ENCODE measurements around the gene TMPO.
"Not testable (repeated sequence)": the region's sequence is repeated elsewhere in the genome, so short reads cannot be mapped to it uniquely, and the experiment has no call there.

TMPO gene

DNA sequence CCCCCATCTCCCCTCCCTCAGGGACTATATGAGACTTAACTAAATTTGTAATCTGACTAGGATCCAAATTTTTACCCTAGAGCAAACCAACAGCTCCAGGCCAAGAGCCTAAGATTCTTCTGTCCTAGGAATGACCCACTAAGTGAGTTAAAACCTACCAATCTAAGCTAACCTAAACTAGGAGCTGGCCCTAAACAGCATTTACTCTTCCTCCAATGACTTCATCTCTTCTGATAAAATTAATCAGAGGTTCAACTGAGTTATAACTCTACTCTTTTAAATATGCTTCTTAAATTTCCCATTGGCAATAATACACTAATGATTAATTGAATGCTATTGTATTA is 39.9 kb upstream of the TMPO start:
- no peak for DNase-seq (ENCODE audit: insufficient read length, low spot score)
- no peak for FAIRE-seq
- TF ChIP-seq, protein P1, sequence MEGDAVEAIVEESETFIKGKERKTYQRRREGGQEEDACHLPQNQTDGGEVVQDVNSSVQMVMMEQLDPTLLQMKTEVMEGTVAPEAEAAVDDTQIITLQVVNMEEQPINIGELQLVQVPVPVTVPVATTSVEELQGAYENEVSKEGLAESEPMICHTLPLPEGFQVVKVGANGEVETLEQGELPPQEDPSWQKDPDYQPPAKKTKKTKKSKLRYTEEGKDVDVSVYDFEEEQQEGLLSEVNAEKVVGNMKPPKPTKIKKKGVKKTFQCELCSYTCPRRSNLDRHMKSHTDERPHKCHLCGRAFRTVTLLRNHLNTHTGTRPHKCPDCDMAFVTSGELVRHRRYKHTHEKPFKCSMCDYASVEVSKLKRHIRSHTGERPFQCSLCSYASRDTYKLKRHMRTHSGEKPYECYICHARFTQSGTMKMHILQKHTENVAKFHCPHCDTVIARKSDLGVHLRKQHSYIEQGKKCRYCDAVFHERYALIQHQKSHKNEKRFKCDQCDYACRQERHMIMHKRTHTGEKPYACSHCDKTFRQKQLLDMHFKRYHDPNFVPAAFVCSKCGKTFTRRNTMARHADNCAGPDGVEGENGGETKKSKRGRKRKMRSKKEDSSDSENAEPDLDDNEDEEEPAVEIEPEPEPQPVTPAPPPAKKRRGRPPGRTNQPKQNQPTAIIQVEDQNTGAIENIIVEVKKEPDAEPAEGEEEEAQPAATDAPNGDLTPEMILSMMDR (IDR thresholded peaks at IDR 0.05; ENCODE audit: insufficient read depth, missing control alignments): no peak

DNA sequence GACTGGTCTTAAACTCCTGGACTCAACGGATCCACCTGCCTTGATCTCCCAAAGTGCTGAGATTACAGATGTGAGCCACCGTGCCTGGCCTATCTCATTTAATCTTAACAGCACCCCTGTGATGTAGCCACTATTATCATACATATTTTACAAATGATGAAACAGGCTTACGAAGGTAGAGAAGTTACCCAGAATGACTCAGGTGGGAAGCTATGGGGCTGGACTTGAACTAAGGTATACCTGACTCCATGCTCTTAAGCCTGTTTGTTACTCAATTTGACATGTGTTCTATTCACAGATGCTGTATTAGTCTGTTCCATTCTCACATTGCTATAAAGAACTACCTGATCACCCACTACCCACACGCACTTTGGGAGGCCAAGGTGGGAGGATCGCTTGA is 36.8 kb upstream of the TMPO start:
- DNase-seq (ENCODE audit: insufficient read length, low spot score): no peak
- no peak for FAIRE-seq
- TF ChIP-seq, protein P1 (IDR thresholded peaks at IDR 0.05; ENCODE audit: insufficient read depth, missing control alignments): no peak

DNA sequence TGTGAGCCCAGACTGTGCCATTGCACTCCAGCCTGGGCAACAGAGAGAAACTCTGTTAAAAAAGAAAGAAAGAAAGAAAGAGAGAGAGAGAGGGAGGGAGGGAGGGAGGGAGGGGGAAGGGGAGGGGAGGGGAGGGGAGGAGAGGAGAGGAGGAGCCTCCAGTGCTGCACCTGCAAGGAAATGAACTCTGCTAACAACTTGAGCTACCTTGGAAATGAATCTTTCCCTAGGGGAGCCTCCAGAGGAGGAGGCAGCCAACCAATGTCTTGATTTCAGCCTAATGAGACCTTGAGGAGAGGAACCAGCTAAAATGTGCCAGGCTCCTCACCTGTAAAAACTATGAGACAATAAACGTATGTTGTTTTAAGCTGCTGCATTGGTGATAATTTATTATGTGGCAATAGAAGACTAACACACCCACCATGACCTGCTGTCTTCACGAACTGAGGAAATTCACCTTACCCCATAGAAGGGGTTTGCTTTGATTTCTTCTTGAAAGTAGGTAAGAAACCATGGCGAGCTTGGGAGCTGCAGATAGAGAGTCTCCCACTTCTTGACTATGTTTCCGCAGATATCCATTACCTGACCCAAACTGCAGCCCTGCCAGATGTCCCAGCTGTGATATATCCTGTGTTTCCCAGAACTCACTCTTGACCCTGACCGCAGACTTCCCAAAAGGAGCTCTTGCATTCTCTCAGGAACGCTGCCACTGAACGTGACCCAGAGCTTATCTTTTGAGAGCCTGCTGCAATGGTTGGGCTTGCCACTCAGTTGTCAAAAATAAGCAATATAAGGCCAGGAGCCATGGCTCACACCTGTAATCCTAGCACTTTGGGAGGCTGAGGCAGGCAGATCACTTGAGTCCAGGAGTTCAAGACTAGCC is 31.5 kb upstream of the TMPO start:
- FAIRE-seq: no peak
- DNase-seq (ENCODE audit: insufficient read length, low spot score): no peak
- TF ChIP-seq, protein P1 (IDR thresholded peaks at IDR 0.05; ENCODE audit: insufficient read depth, missing control alignments): no peak

DNA sequence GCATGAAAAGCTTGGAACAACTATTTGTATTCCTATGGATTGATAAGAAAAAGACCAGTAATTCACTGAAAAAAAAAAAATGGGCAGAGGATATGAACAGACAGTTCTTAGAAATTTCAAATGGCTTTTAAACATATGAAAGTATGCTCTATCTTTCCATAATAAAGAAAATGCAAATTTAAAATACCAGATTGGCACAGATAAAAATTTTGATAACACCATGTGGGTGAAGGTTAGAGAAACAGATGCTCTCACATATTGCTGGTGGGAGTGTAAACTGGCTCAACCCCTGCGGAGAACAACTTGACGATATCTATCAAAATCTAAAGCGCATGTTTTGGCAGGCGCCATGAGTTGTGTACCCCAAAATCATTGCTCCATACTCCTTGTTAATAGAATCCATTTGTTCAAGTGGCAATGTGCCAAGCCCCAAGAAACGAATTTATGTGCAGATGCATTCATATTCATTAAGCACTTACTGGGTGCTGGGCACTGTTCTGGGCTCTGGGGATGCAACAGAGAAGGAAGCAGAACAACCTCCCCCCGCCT is 29.5 kb upstream of the TMPO start:
- FAIRE-seq (no peak), DNase-seq (ENCODE audit: insufficient read length, low spot score) (no peak)
- TF ChIP-seq, protein P1 (IDR thresholded peaks at IDR 0.05; ENCODE audit: insufficient read depth, missing control alignments): no peak

DNA sequence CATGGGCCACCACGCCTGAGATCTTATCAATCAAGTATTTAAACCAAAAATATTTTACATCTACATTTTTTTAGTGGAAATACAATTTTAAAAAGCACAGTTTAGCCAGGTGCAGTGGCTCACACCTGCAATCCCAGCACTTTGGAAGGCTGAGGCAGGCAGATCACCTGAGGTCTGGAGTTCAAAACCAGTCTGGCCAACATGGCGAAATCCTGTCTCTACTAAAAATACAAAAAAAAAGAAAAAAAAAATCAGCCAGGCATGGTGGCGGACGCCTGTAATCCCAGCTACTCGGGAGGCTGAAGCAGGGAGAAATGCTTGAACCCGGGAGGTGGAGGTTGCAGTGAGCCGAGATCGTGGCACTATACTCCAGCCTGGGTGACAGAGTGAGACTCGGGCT is 27.0 kb upstream of the TMPO start:
- not testable (repeated sequence) for FAIRE-seq

DNA sequence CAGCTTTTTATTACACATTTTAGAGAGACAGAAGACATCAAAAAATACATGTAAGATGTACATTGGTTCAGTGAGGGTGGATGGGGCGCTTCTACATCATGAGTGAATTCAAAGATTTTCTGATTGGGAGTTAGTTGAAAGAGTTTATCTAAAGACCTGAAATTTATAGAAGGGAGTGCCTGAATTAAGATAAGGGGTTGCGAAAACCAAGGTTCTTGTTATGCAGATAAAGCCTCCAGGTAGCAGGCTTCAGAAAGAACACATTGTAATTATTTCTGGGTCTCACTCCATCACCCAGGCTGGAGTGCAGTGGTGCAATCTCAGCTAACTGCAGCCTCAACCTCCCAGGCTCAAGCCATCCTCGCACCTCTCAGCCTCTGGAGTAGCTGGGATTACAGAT is 26.2 kb upstream of the TMPO start:
- FAIRE-seq: no peak
- TF ChIP-seq, protein P1 (IDR thresholded peaks at IDR 0.05; ENCODE audit: insufficient read depth, missing control alignments): no peak
- DNase-seq (ENCODE audit: insufficient read length, low spot score): no peak

More for the DNA sequence above, 27.0 kb upstream of the TMPO start:
- DNase-seq (ENCODE audit: insufficient read length, low spot score): not testable (repeated sequence)

DNA sequence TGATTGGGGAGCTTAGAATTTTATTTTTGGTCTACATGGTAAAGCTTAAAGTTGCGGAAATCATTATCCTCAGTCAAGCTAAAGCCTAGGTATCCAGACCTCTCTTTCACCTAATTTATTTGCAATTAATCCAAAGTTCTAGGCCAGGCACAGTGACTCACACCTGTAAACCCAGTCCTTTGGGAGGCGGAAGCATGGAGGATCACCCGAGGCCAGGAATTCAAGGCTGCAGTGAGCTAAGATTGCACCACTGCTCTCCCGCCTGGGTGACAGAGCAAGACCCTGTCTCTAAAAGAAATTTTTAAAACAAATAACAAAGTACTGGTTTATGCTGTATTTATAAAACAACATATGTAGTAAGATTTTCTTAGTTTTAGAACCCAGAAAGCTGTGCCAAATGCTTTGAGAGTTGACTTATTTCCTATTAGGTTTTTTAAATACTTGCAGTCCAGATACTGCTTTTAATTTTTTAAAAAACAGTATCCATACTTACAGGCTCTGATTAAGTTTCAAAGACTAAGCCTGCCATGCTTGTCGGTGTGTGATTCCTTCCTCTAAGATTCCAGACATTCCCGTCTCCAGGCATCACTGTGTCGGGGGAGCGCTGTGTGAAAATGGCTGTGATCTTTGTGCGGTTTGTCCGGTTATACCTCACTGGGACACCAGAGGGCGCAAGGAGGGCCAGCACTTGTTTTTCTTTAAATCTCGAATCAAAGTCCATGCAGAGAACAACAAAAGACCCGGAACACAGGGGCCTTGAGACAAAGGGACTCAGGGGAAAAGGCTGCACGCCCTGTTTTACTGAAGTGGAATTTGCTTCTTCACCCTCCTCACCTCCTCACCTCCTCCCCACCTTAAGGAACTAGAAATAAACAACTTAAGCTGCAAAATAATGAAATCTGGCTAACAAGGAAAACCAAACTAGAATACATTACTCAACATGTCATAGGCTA is 24.6 kb upstream of the TMPO start:
- TF ChIP-seq, protein P1 (IDR thresholded peaks at IDR 0.05; ENCODE audit: insufficient read depth, missing control alignments): peak; percentile 91
- no peak for DNase-seq (ENCODE audit: insufficient read length, low spot score)
- no peak for FAIRE-seq
